Activated B cell treated with CpG ODN at 0.5 μM for 24 hours (primary cell): ENCODE data around the gene CCDC167. TPM values are rescaled to one million over a fixed set of nuclear protein-coding genes. Genes with fewer than 3 reads are reported as not detected.

Experiments
- ATAC-seq: fragments of 200-7000 bp; cut with Tn5 transposase; one replicate; pipeline ENCODE4 v1.10.0; 2021; ENCODE audit warnings: low read depth, mild to moderate bottlenecking, moderate library complexity
- CTCF ChIA-PET: fragments of 350-600 bp; sonication (Branson Sonifier 250); formaldehyde crosslinking; loops from one replicate; lab custom pipeline; 2021; ENCODE audit warnings: antibody characterized with exemption; lab: Charles Lee
- POLR2A ChIA-PET: fragments of 350-600 bp; sonication (Branson Sonifier 250); formaldehyde crosslinking; loops from one replicate; lab custom pipeline; 2021; ENCODE audit warnings: antibody characterized with exemption; lab: Charles Lee
- DNase-seq: peaks from one replicate; pipeline ENCODE4 v3.0.0; 2022
- H3K27ac Mint-ChIP-seq: one replicate; pipeline ENCODE4 v1.8.0; 2020; ENCODE audit warnings: mixed read lengths
- H3K27me3 Mint-ChIP-seq: one replicate; pipeline ENCODE4 v1.8.0; 2021; ENCODE audit warnings: mixed read lengths
- H3K36me3 Mint-ChIP-seq: one replicate; pipeline ENCODE4 v1.8.0; 2021; ENCODE audit warnings: low read depth, mixed read lengths
- H3K4me1 Mint-ChIP-seq: one replicate; pipeline ENCODE4 v1.8.0; 2021; ENCODE audit warnings: mixed read lengths
- H3K4me3 Mint-ChIP-seq: one replicate; pipeline ENCODE4 v1.8.0; 2020; ENCODE audit warnings: mild to moderate bottlenecking, mixed read lengths
- H3K9me3 Mint-ChIP-seq: one replicate; pipeline ENCODE4 v1.8.0; 2020; ENCODE audit warnings: mixed read lengths
- CTCF ChIP-seq: fragments of 200-600 bp; IDR thresholded peaks from one replicate; pipeline ENCODE4 v1.8.0; 2022; ENCODE audit warnings: antibody characterized with exemption, mild to moderate bottlenecking
- intact Hi-C: fragments of 100-400 bp; cut with micrococcal nuclease; formaldehyde crosslinking; loops from one replicate; pipeline ENCODE4 v1.15.1; 2024
- total RNA-seq: library from RNA; stranded (reverse); gene quantifications from 2 replicates; pipeline ENCODE4 v1.2.3, GENCODE V29; 2022

The CCDC167 gene
- total RNA-seq, 1 donor from 2014 or later = 18.4 TPM

- Mint-ChIP-seq H3K9me3 (no peaks in the 10 kb centered on the region), H3K36me3 (no peaks in the 10 kb centered on the region), H3K4me1 (peaks cover 18% of the 10 kb centered on the region), H3K27ac (no peak overlapping the region), H3K27me3 (peaks cover 34% of the 10 kb centered on the region), H3K4me3 (no peak overlapping the region)
- TF ChIP-seq CTCF = no peak
- no peak for DNase-seq
- intact Hi-C loops = no loop called here
- ChIA-PET POLR2A (no interaction called here), CTCF (no interaction called here)
- ATAC-seq = no peak
Measured at GRCh38 chr6:37532122-37532521, 32.4 kb upstream of the CCDC167 start.

GRCh38 chr6:37531437-37532036 is 31.8 kb upstream of the CCDC167 start:
- H3K9me3 Mint-ChIP-seq = no peaks in the 10 kb centered on the region
- ChIA-PET POLR2A (no interaction called here), CTCF (no interaction called here)
- no peak overlapping the region for H3K27ac Mint-ChIP-seq
- no peaks in the 10 kb centered on the region for H3K36me3 Mint-ChIP-seq
- intact Hi-C loops = no loop called here
- ATAC-seq (no peak), DNase-seq (no peak)
- no peak overlapping the region for H3K4me3 Mint-ChIP-seq
- TF ChIP-seq CTCF = no peak
- peaks cover 17% of the 10 kb centered on the region for H3K4me1 Mint-ChIP-seq
- peaks cover 34% of the 10 kb centered on the region for H3K27me3 Mint-ChIP-seq

DNA sequence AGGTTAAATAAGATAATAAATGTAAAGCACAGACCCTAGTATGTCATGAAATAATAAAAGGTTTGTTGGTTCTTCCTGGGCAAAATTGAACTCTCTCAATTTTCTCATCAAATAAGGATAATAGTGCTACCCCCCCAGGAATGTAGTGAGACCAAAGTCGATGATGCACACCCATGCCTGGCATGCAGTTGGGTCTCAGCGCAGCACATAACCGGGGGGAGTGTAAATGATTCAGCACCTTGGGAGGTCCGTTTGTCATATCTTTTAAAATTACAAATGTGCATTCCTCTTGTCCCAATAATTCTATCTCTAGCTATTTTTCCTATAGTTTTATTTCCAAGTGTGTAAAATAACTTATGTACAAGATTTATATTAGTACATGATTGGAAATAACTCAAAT is 31.3 kb upstream of the CCDC167 start:
- Mint-ChIP-seq H3K4me3 (no peak overlapping the region), H3K9me3 (no peaks in the 10 kb centered on the region), H3K27me3 (peaks cover 34% of the 10 kb centered on the region), H3K27ac (no peak overlapping the region), H3K36me3 (no peaks in the 10 kb centered on the region), H3K4me1 (peaks cover 17% of the 10 kb centered on the region)
- ChIA-PET CTCF (no interaction called here), POLR2A (no interaction called here)
- no peak for DNase-seq
- no peak for ATAC-seq
- intact Hi-C loops = no loop called here
- no peak for TF ChIP-seq CTCF

DNA sequence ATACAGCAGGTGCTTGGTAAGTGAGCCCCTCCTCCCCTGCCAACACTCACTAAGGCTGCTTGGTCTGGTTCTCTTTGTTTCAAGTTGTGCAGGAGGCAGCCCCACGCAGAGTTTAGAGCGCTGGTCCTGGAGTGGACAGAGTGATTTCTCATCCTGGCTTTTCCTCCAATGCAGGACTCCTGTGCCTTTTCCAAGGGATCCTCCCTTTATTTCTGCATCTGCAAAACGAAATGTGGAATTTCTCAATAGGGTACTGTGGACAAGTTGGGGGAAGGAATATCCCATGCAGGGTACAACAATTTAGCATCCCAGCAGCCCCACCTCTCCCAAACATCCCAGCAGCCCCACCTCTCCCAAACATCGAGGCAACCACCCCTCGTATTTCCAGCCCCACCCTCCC is 30.6 kb upstream of the CCDC167 start:
- POLR2A ChIA-PET = no interaction called here
- Mint-ChIP-seq H3K4me3 (no peak overlapping the region), H3K27ac (no peak overlapping the region), H3K36me3 (no peaks in the 10 kb centered on the region), H3K4me1 (peaks cover 9% of the 10 kb centered on the region), H3K9me3 (no peaks in the 10 kb centered on the region), H3K27me3 (peaks cover 36% of the 10 kb centered on the region)
- ATAC-seq = no peak
- DNase-seq = no peak
- CTCF ChIA-PET = no interaction called here
- TF ChIP-seq CTCF = no peak
- intact Hi-C loops = no loop called here

GRCh38 chr6:37528541-37528940 is 28.8 kb upstream of the CCDC167 start:
- ChIA-PET CTCF (no interaction called here), POLR2A (no interaction called here)
- ATAC-seq (no peak), DNase-seq (no peak)
- Mint-ChIP-seq H3K4me1 (peaks cover 9% of the 10 kb centered on the region), H3K27ac (no peak overlapping the region), H3K4me3 (no peak overlapping the region), H3K36me3 (no peaks in the 10 kb centered on the region), H3K9me3 (no peaks in the 10 kb centered on the region), H3K27me3 (peaks cover 26% of the 10 kb centered on the region)
- intact Hi-C loops = no loop called here
- no peak for TF ChIP-seq CTCF
